GM19193 (cell line): ENCODE results near the gene IGFALS.

Source experiments
- POLR2A ChIP-seq: IDR thresholded peaks from 4 replicates; pipeline ENCODE4 v1.6.1; 2011; ENCODE audit not compliant: insufficient read depth, insufficient read length; ENCODE audit errors: extremely low read depth

Gene IGFALS

GRCh38 chr16:1820096-1820945 lies 26.8 kb upstream of the IGFALS start:
- TF ChIP-seq POLR2A: no peak

DNA sequence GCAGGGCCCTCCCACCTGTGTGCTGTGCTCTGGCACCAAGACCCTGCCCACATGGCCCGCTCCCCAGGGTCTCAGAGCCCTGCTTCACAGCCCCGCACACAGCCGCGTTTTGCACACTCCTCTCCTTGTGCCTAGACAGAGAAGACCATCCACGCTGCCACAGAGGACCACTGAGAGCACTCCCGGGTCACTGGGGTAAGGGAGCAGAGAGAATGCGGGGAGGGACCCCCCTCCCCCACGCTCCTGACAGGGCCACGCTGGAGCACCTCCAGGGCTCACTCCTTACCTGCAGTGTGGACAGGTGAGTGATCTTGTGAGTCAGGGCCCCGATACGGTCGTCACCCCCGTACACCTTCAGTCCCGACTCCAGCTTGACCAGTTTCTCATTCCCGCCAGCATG lies 26.1 kb upstream of the IGFALS start:
- TF ChIP-seq POLR2A: no peak

DNA sequence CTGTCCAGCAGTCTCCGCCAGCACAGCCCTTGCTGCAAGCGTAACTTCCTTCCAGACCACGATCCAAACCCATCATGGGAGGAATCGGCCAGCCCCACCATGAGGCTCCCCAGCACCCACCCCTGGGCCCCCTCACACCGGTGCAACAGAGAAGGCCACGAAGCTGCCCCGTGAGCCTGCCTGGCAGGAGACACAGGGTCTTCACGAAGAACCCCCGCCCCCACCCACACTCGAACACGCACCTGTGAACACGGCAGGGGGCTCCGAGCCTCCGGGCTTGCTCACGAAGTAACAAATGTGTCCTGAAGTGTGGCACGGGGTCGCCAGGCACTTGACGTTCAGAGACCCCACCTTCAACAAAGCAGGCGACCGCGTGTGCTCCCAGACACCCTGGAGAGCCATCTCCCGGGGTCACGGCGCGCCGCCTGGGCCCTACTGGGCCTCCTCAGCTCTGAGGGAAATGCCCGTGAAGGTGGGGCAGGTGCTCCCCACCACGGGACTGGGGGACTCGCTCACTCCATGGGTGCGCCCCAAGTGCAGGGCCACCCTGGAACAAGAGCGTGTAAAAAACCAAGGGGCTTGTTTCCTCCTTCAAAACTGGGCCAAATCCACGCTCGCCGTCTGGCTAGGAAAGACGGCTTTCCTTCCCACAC lies 25.5 kb upstream of the IGFALS start:
- TF ChIP-seq POLR2A: no peak

- TF ChIP-seq POLR2A: no peak
Observed at GRCh38 chr16:1818204-1818872, 24.8 kb upstream of the IGFALS start.

DNA sequence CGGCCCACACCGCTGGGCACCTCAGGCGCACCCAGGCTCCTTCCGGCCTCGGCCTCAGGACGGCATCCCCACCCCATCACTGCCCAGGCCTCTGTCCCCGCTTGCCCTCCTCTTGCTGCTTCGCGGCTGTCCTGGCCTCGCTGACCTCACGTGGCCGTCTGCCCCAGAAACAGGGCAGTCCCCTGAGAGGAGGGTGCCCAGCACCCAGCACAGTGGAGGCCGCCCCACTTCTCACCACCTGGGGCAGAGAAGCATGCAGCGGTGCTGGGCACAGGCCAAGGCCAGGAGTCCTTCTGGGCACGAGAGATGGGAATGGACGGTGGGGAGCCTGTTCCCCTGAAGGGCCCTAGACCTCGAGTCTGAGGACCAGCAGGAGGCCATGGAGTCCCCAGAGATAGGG lies 24.2 kb upstream of the IGFALS start:
- TF ChIP-seq POLR2A: no peak

DNA sequence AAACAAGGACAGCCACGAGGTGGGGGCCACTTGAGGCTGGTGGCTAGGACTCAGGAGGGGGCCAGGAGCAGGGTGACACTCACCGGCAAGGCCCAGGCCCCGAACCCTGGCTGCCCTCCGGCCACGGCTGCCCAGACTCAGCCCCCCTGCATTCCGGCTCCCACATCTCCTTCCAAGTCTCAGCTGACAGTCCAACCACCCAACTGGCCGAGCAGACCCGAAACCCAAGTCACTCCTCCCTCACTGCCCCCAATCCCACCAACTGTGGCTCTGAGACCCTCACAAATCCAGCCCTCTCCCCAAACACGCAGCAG lies 23.7 kb upstream of the IGFALS start:
- no peak for TF ChIP-seq POLR2A

DNA sequence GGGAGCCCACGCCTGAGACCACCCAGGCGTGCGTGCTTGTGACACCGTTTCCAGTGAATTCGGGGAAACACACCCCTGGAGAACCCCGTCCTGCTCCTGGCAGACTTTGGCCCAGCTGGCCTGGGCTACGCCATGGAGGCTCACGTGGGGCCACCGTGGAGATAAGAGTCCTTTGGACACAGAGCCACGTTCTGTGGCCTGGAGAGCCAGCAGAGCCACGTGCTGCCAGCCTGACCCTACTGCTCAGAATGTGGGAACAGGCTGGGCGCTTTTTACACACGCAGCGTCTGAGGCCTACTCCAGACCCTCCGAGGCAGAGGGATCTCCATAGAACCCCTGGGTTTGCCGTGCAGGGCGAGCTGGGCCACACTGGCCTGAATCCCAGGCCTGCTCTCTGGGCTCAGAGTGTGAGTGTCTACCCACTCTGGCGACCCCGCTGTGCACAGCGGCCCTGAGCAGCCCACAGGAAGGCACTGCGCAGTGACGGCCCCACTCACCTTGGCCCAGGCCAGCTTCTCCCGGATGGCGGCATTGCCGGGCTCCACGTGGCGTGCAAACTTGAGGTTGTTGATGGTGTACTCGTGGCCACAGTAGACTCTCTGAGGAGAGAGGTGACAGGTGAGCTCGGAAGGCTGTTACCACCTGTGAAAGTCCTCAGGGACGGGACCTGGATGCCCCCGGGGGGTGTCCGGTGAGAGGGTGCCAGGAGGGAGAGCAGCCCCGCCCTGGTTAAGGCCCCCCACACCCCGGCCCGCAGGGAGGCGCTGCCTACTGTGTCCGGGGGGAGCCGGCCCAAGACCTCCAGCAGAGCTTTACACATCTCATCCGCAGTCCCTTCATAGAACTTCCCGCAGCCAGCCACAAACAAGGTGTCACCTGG lies 23.1 kb upstream of the IGFALS start:
- TF ChIP-seq POLR2A: no peak

- no peak for TF ChIP-seq POLR2A
Observed at GRCh38 chr16:1815461-1815860, 22.0 kb upstream of the IGFALS start.

- TF ChIP-seq POLR2A: no peak
Observed at GRCh38 chr16:1812732-1813163, 19.2 kb upstream of the IGFALS start.

DNA sequence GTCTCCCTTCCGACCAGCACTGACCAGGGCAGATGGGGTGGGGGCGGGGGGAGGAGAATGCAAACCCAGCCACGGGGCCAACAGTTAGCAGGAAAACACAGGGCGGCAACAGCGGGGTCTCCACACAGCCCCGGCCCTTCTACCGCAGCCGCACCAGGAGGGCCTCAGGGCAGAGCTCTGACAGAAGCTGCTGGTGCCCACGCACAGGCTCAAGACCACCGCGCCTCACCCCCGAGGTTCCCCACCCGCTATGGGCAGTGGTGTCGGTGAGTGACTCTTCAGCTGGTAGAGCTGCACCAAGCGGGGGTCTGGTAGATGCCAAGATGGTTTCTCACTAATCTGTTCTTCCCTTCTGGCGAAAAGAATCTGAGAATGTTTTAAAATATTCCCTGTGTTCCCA lies 17.0 kb upstream of the IGFALS start:
- no peak for TF ChIP-seq POLR2A

- no peak for TF ChIP-seq POLR2A
Observed at GRCh38 chr16:1810106-1810505, 16.6 kb upstream of the IGFALS start.

GRCh38 chr16:1809281-1809801 lies 15.8 kb upstream of the IGFALS start:
- TF ChIP-seq POLR2A: no peak

DNA sequence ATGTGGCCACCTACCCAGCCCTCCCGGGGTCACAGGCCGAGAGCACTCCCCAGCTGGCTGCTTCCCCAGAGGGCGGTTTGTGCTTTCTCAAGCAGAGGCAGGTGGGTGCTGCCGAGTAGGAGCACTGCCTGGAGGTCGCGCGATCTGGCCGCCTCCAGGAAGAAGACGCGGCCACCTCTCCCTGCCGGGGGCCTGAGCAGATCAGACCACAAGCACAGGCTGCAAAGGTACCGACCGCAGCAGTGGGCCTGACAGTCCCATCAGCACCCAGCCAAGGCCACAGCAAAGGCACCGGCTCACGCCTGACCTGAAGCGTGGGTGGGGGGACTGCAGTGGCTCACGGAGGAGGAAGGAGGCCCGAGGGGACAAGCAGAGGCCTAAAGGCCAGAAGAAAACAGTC lies 15.2 kb upstream of the IGFALS start:
- no peak for TF ChIP-seq POLR2A

DNA sequence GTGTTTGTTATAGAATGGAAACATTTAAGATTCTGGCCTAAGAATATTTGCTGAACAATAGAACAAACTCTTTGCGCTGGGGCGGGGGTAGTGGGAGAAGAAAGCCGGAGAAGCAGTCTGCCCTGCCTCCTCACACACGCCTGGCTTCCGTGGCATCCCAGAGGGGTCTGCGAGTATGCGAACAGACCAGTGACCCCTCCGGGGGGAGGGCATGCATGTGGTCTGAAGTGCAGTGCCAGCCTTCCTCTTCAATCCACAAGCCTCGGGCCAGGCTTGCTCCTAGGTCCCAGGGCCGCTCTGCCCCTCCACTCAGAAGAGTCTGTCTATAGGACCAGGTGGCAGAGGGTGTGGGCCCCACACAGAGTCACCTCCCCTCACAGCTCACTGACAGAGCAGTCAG lies 14.1 kb upstream of the IGFALS start:
- no peak for TF ChIP-seq POLR2A

GRCh38 chr16:1800701-1801100 lies 7.2 kb upstream of the IGFALS start:
- no peak for TF ChIP-seq POLR2A
